ENCODE data around the gene CSMD2.

Gene CSMD2

DNA sequence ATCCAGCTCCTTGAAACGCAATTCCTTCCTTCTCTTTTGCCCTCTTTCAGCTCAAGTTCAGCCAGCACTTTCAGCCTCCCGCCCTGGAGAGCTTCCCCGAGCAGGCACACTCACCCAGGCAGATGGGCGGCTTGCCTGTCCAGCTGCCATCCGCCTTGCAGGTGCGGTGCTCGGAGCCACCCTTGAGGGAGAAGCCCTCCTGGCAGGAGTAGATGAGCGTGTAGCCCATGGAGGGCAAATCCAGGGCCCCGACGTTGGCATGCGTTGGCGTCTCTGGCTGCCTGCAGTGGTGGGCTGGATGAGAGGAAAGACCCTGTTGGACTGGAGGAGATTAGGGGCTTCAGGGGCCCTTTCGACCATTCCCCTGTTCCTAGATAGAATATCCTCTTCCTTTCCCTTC is 632.1 kb downstream of the CSMD2 start:
- no peak for TF ChIP-seq RARB (CRISPR knock-in tag; IDR thresholded peaks at IDR 0.05)
- no peak for ATAC-seq

DNA sequence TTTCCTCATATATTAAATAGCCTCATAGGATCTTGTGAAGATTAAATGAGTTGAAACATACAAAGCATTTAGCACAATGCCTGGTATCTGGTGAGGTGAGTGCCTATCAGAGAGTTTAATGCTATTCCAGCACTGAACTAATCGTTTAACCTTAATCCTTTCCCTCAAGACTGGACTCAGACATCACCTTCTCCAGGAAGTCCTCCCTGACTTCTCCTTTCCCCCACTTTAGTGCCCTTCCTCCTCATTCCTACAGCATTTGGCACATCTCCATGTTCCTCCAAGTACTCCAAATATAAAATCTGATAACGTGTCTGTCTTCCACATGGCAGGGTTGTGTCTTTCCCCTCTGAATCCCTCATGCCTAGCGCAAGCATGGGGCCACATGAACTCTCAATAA is 632.8 kb downstream of the CSMD2 start:
- TF ChIP-seq GLIS3 (CRISPR knock-in tag; IDR thresholded peaks at IDR 0.05) (no peak), ARNTL (CRISPR knock-in tag; IDR thresholded peaks at IDR 0.05; ENCODE audit: borderline replicate concordance, low read depth) (no peak), ZNF565 (CRISPR knock-in tag; conservative IDR thresholded peaks at IDR 0.05; ENCODE audit: low read depth) (no peak), RARB (CRISPR knock-in tag; IDR thresholded peaks at IDR 0.05) (no peak), TOX (CRISPR knock-in tag; IDR thresholded peaks at IDR 0.05; ENCODE audit: borderline replicate concordance) (no peak), TCF4 (CRISPR knock-in tag; IDR thresholded peaks at IDR 0.05; ENCODE audit: borderline replicate concordance) (no peak), PPARA (CRISPR knock-in tag; IDR thresholded peaks at IDR 0.05; ENCODE audit: borderline replicate concordance) (no peak), ZFP30 (CRISPR knock-in tag; IDR thresholded peaks at IDR 0.05) (no peak), ZNF8 (CRISPR knock-in tag; IDR thresholded peaks at IDR 0.05) (no peak), CSDC2 (CRISPR knock-in tag; IDR thresholded peaks at IDR 0.05) (no peak), ZNF70 (CRISPR knock-in tag; IDR thresholded peaks at IDR 0.05) (no peak), ISL1 (CRISPR knock-in tag; IDR thresholded peaks at IDR 0.05) (no peak), OSR1 (CRISPR knock-in tag; IDR thresholded peaks at IDR 0.05) (no peak), BACH2 (CRISPR knock-in tag; IDR thresholded peaks at IDR 0.05; ENCODE audit: borderline replicate concordance) (no peak), SNAI2 (CRISPR knock-in tag; IDR thresholded peaks at IDR 0.05) (no peak), ZC3H10 (CRISPR knock-in tag; IDR thresholded peaks at IDR 0.05) (no peak), ESRRG (CRISPR knock-in tag; IDR thresholded peaks at IDR 0.05) (no peak)
- TF ChIP-seq, protein P1, sequence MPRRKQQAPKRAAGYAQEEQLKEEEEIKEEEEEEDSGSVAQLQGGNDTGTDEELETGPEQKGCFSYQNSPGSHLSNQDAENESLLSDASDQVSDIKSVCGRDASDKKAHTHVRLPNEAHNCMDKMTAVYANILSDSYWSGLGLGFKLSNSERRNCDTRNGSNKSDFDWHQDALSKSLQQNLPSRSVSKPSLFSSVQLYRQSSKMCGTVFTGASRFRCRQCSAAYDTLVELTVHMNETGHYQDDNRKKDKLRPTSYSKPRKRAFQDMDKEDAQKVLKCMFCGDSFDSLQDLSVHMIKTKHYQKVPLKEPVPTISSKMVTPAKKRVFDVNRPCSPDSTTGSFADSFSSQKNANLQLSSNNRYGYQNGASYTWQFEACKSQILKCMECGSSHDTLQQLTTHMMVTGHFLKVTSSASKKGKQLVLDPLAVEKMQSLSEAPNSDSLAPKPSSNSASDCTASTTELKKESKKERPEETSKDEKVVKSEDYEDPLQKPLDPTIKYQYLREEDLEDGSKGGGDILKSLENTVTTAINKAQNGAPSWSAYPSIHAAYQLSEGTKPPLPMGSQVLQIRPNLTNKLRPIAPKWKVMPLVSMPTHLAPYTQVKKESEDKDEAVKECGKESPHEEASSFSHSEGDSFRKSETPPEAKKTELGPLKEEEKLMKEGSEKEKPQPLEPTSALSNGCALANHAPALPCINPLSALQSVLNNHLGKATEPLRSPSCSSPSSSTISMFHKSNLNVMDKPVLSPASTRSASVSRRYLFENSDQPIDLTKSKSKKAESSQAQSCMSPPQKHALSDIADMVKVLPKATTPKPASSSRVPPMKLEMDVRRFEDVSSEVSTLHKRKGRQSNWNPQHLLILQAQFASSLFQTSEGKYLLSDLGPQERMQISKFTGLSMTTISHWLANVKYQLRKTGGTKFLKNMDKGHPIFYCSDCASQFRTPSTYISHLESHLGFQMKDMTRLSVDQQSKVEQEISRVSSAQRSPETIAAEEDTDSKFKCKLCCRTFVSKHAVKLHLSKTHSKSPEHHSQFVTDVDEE (CRISPR knock-in tag; IDR thresholded peaks at IDR 0.05), result no peak
- TF ChIP-seq, protein P2, sequence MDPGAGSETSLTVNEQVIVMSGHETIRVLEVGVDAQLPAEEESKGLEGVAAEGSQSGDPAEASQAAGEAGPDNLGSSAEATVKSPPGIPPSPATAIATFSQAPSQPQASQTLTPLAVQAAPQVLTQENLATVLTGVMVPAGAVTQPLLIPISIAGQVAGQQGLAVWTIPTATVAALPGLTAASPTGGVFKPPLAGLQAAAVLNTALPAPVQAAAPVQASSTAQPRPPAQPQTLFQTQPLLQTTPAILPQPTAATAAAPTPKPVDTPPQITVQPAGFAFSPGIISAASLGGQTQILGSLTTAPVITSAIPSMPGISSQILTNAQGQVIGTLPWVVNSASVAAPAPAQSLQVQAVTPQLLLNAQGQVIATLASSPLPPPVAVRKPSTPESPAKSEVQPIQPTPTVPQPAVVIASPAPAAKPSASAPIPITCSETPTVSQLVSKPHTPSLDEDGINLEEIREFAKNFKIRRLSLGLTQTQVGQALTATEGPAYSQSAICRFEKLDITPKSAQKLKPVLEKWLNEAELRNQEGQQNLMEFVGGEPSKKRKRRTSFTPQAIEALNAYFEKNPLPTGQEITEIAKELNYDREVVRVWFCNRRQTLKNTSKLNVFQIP (CRISPR knock-in tag; IDR thresholded peaks at IDR 0.05; ENCODE audit: borderline replicate concordance, low read depth), result no peak
- TF ChIP-seq, protein P3, sequence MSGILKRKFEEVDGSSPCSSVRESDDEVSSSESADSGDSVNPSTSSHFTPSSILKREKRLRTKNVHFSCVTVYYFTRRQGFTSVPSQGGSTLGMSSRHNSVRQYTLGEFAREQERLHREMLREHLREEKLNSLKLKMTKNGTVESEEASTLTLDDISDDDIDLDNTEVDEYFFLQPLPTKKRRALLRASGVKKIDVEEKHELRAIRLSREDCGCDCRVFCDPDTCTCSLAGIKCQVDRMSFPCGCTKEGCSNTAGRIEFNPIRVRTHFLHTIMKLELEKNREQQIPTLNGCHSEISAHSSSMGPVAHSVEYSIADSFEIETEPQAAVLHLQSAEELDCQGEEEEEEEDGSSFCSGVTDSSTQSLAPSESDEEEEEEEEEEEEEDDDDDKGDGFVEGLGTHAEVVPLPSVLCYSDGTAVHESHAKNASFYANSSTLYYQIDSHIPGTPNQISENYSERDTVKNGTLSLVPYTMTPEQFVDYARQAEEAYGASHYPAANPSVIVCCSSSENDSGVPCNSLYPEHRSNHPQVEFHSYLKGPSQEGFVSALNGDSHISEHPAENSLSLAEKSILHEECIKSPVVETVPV (CRISPR knock-in tag; IDR thresholded peaks at IDR 0.05), result no peak
- no peak for ATAC-seq

DNA sequence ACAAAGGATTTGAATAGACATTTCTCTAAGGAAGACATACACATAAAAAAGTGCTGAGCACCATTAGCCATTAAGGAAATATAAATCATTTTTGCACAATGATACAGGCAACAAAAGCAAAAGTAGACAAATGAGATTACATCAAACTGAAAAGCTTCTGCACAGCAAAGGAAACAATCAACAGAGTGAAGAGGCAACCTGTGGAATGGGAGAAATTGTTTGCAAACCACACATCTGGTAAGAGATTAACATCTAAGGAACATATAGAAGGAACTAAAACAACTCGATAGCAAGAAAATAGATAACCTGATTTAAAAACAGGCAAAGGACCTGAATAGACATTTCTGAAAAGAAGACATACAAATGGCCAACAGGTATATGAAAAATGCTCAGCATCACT is 635.1 kb downstream of the CSMD2 start:
- ATAC-seq, result no peak
- TF ChIP-seq ZFP30 (CRISPR knock-in tag; IDR thresholded peaks at IDR 0.05), result no peak
- TF ChIP-seq ISL1 (CRISPR knock-in tag; IDR thresholded peaks at IDR 0.05), result no peak
- no peak for TF ChIP-seq TCF4 (CRISPR knock-in tag; IDR thresholded peaks at IDR 0.05; ENCODE audit: borderline replicate concordance)
- TF ChIP-seq ZC3H10 (CRISPR knock-in tag; IDR thresholded peaks at IDR 0.05), result no peak
- TF ChIP-seq, protein P2 (CRISPR knock-in tag; IDR thresholded peaks at IDR 0.05; ENCODE audit: borderline replicate concordance, low read depth), result no peak
- TF ChIP-seq, protein P1 (CRISPR knock-in tag; IDR thresholded peaks at IDR 0.05), result no peak
- no peak for TF ChIP-seq SNAI2 (CRISPR knock-in tag; IDR thresholded peaks at IDR 0.05)
- no peak for TF ChIP-seq ARNTL (CRISPR knock-in tag; IDR thresholded peaks at IDR 0.05; ENCODE audit: borderline replicate concordance, low read depth)

Data from SK-N-SH treated with all-trans-retinoic acid at 6 μM for 48 hours (cell line).